H1 (cell line): ENCODE results near the gene ALDH1B1. TPM values are rescaled to one million over a fixed set of nuclear protein-coding genes. Genes with fewer than 3 reads are reported as not detected.

Experiments
- CHD7 ChIP-seq: fragments of 300-600 bp; sonication (generic); IDR thresholded peaks from 2 replicates; pipeline ENCODE4 v1.7.1; 2012; ENCODE audit warnings: low read length, moderate library complexity, mild to moderate bottlenecking, inconsistent platforms; ENCODE audit not compliant: insufficient replicate concordance
- polyA plus RNA-seq, 7 experiments: library from polyadenylated mRNA; depleted of rRNA in 3 of 7; stranded (reverse) in 5 of 7; unstranded in 2 of 7; fragments of >200 nt in 5 of 7; fragments of 200-250 nt in 2 of 7; gene quantifications; 1 replicate in 5 of 7; 2 replicates in 1 of 7; 4 replicates in 1 of 7; pipeline versions ENCODE4 v1.2.1 to v1.2.3, GENCODE V29; 2011 to 2013; ENCODE audit warnings: missing spikeins in 2 of 7, mixed read lengths in 2 of 7
- total RNA-seq: library from RNA; stranded (reverse); fragmentation: NEBNext Ultra II Directional; extraction: Animal tissue kit (Norgen Biotek cat#: 25700); gene quantifications from 2 replicates; pipeline ENCODE4 v1.2.1, GENCODE V29; 2021

Gene ALDH1B1
- total and polyA plus RNA-seq, 2 of the 8 experiments (the other 6 are each of a cell fraction or from before 2014, with no cell fraction given): 41.6 to 78.7 TPM

- TF ChIP-seq CHD7: no peak
Measured at GRCh38 chr9:38346811-38347210, 45.7 kb upstream of the ALDH1B1 start (continued).
